Activated naive CD4-positive, alpha-beta T cell treated with anti-CD3 and anti-CD28 coated beads for 36 hours (primary cell): ENCODE data around the gene GRAMD2A. TPM values are rescaled to one million over a fixed set of nuclear protein-coding genes. Genes with fewer than 3 reads are reported as not detected.

Experiments
- CTCF ChIA-PET: fragments of 350-600 bp; sonication (Branson Sonifier 250); formaldehyde crosslinking; loops from one replicate; lab custom pipeline; 2021; ENCODE audit warnings: antibody characterized with exemption; lab: Charles Lee
- DNase-seq: peaks from one replicate; pipeline ENCODE4 v3.0.0-alpha.2; 2020
- H3K27ac Mint-ChIP-seq: one replicate; pipeline ENCODE4 v1.8.0; 2021; ENCODE audit warnings: mild to moderate bottlenecking, mixed read lengths
- H3K27me3 Mint-ChIP-seq: one replicate; pipeline ENCODE4 v1.8.0; 2021; ENCODE audit warnings: low read depth, mixed read lengths
- H3K36me3 Mint-ChIP-seq: one replicate; pipeline ENCODE4 v1.8.0; 2021; ENCODE audit warnings: low read depth, mixed read lengths
- H3K4me1 Mint-ChIP-seq: one replicate; pipeline ENCODE4 v1.8.0; 2021; ENCODE audit warnings: low read depth, mixed read lengths
- H3K4me3 Mint-ChIP-seq: one replicate; pipeline ENCODE4 v1.8.0; 2021; ENCODE audit warnings: mild to moderate bottlenecking, moderate library complexity, mixed read lengths
- H3K9me3 Mint-ChIP-seq: one replicate; pipeline ENCODE4 v1.8.0; 2021; ENCODE audit warnings: mixed read lengths
- intact Hi-C: fragments of 100-400 bp; cut with micrococcal nuclease; formaldehyde crosslinking; loops from one replicate; pipeline ENCODE4 v1.15.1; 2023
- total RNA-seq, 2 experiments: library from RNA; stranded (reverse); gene quantifications; one replicate each; pipeline ENCODE4 v1.2.3, GENCODE V29; 2021

GRAMD2A gene
- total RNA-seq, 2 experiments from 2014 or later = not detected

GRCh38 chr15:72216079-72216478, 18.5 kb upstream of the GRAMD2A start:
- H3K9me3 Mint-ChIP-seq = no peaks in the 10 kb centered on the region
- H3K4me3 Mint-ChIP-seq = no peak overlapping the region
- H3K27ac Mint-ChIP-seq = peak overlapping the region; percentile 56
- peaks cover 25% of the 10 kb centered on the region for H3K4me1 Mint-ChIP-seq
- no peak for DNase-seq
- H3K36me3 Mint-ChIP-seq = peaks cover 61% of the 10 kb centered on the region
- H3K27me3 Mint-ChIP-seq = no peaks in the 10 kb centered on the region
- CTCF ChIA-PET = interaction anchor here (0.6 to 3.2 kb wide), 5 partner anchors 11 to 34 kb away, joined by 3 to 13 read pairs (median 4); no protein-coding TSS in a partner anchor
- intact Hi-C loops = no loop called here

GRCh38 chr15:72207558-72208085, 10.0 kb upstream of the GRAMD2A start:
- no peak overlapping the region for H3K4me3 Mint-ChIP-seq
- CTCF ChIA-PET = interaction anchor here (1.5 kb wide), 1 partner anchor 77 kb away, joined by 3 read pairs; no protein-coding TSS in a partner anchor

GRCh38 chr15:72206677-72207000, 9.1 kb upstream of the GRAMD2A start:
- intact Hi-C loops = no loop called here
- Mint-ChIP-seq H3K36me3 (peaks cover 93% of the 10 kb centered on the region), H3K27me3 (no peaks in the 10 kb centered on the region), H3K9me3 (no peaks in the 10 kb centered on the region), H3K27ac (peak overlapping the region; percentile 69), H3K4me1 (peaks cover 47% of the 10 kb centered on the region), H3K4me3 (no peak overlapping the region)
- no peak for DNase-seq
- CTCF ChIA-PET = interaction anchor here (1.9 kb wide), 1 partner anchor 20 kb away, joined by 12 read pairs; no protein-coding TSS in a partner anchor

More at GRCh38 chr15:72207558-72208085, 10.0 kb upstream of the GRAMD2A start:
- H3K36me3 Mint-ChIP-seq = peaks cover 91% of the 10 kb centered on the region
- DNase-seq = no peak
- peaks cover 45% of the 10 kb centered on the region for H3K4me1 Mint-ChIP-seq
- H3K27me3 Mint-ChIP-seq = no peaks in the 10 kb centered on the region
- H3K27ac Mint-ChIP-seq = peak overlapping the region; percentile 69
- intact Hi-C loops = no loop called here
- H3K9me3 Mint-ChIP-seq = no peaks in the 10 kb centered on the region

GRCh38 chr15:72205896-72206676, 8.5 kb upstream of the GRAMD2A start:
- H3K27ac Mint-ChIP-seq = peak overlapping the region; percentile 83
- intact Hi-C loops = loop anchor here (1.0 kb wide), 2 partner anchors 22 to 31 kb away; no protein-coding TSS in a partner anchor
- DNase-seq = no peak
- H3K4me1 Mint-ChIP-seq = peaks cover 47% of the 10 kb centered on the region
- no peaks in the 10 kb centered on the region for H3K27me3 Mint-ChIP-seq
- peaks cover 91% of the 10 kb centered on the region for H3K36me3 Mint-ChIP-seq
- H3K4me3 Mint-ChIP-seq = no peak overlapping the region
- H3K9me3 Mint-ChIP-seq = no peaks in the 10 kb centered on the region
- CTCF ChIA-PET = interaction anchor here (1.9 kb wide), 1 partner anchor 21 kb away, joined by 12 read pairs; no protein-coding TSS in a partner anchor

GRCh38 chr15:72205273-72205672, 7.7 kb upstream of the GRAMD2A start:
- Mint-ChIP-seq H3K4me1 (peaks cover 48% of the 10 kb centered on the region), H3K27ac (peak overlapping the region; percentile 83), H3K9me3 (no peaks in the 10 kb centered on the region), H3K36me3 (peaks cover 92% of the 10 kb centered on the region), H3K27me3 (no peaks in the 10 kb centered on the region), H3K4me3 (no peak overlapping the region)
- CTCF ChIA-PET = interaction anchor here (1.9 kb wide), 1 partner anchor 22 kb away, joined by 12 read pairs; no protein-coding TSS in a partner anchor
- peak; percentile 29 for DNase-seq
- intact Hi-C loops = loop anchor here (1.0 kb wide), 2 partner anchors 23 to 32 kb away; no protein-coding TSS in a partner anchor

- no peak overlapping the region for H3K4me3 Mint-ChIP-seq
- H3K36me3 Mint-ChIP-seq = peaks cover 94% of the 10 kb centered on the region
- peaks cover 50% of the 10 kb centered on the region for H3K4me1 Mint-ChIP-seq
- no peak for DNase-seq
- H3K9me3 Mint-ChIP-seq = no peaks in the 10 kb centered on the region
- no peaks in the 10 kb centered on the region for H3K27me3 Mint-ChIP-seq
- intact Hi-C loops = no loop called here
- CTCF ChIA-PET = interaction anchor here (1.3 kb wide), 1 partner anchor 13 kb away, joined by 4 read pairs; no protein-coding TSS in a partner anchor
- peak overlapping the region; percentile 47 for H3K27ac Mint-ChIP-seq
Measured at GRCh38 chr15:72203507-72203837, 5.9 kb upstream of the GRAMD2A start.

- Mint-ChIP-seq H3K27ac (peak overlapping the region; percentile 47), H3K4me3 (no peak overlapping the region), H3K4me1 (peaks cover 51% of the 10 kb centered on the region), H3K36me3 (peaks cover 93% of the 10 kb centered on the region), H3K9me3 (no peaks in the 10 kb centered on the region), H3K27me3 (no peaks in the 10 kb centered on the region)
- no peak for DNase-seq
- intact Hi-C loops = no loop called here
- CTCF ChIA-PET = interaction anchor here (0.6 to 1.3 kb wide), 2 partner anchors 14 to 29 kb away, joined by 3 to 4 read pairs; no protein-coding TSS in a partner anchor
Measured at GRCh38 chr15:72202801-72203506, 5.4 kb upstream of the GRAMD2A start.

GRCh38 chr15:72202302-72202701, 4.7 kb upstream of the GRAMD2A start:
- intact Hi-C loops = no loop called here
- Mint-ChIP-seq H3K4me1 (peaks cover 52% of the 10 kb centered on the region), H3K36me3 (peaks cover 88% of the 10 kb centered on the region), H3K4me3 (no peak overlapping the region), H3K27ac (no peak overlapping the region), H3K27me3 (no peaks in the 10 kb centered on the region), H3K9me3 (no peaks in the 10 kb centered on the region)
- CTCF ChIA-PET = interaction anchor here (0.6 to 1.3 kb wide), 2 partner anchors 14 to 30 kb away, joined by 3 to 4 read pairs; no protein-coding TSS in a partner anchor
- no peak for DNase-seq

GRCh38 chr15:72201391-72201921, 3.9 kb upstream of the GRAMD2A start:
- CTCF ChIA-PET = interaction anchor here (0.7 to 1.3 kb wide), 3 partner anchors 73 to 1551 kb away, joined by 3 read pairs; no protein-coding TSS in a partner anchor
- Mint-ChIP-seq H3K27me3 (peaks cover 4% of the 10 kb centered on the region), H3K4me3 (no peak overlapping the region), H3K9me3 (no peaks in the 10 kb centered on the region), H3K36me3 (peaks cover 81% of the 10 kb centered on the region), H3K4me1 (peaks cover 43% of the 10 kb centered on the region), H3K27ac (peak overlapping the region; percentile 51)
- no peak for DNase-seq
- intact Hi-C loops = no loop called here

- peaks cover 35% of the 10 kb centered on the region for H3K4me1 Mint-ChIP-seq
- CTCF ChIA-PET = interaction anchor here (0.6 to 3.1 kb wide), 13 partner anchors 9 to 399 kb away, joined by 3 to 18 read pairs (median 4); no protein-coding TSS in a partner anchor
- peaks cover 4% of the 10 kb centered on the region for H3K27me3 Mint-ChIP-seq
- no peak overlapping the region for H3K27ac Mint-ChIP-seq
- intact Hi-C loops = no loop called here
- H3K9me3 Mint-ChIP-seq = no peaks in the 10 kb centered on the region
- H3K36me3 Mint-ChIP-seq = peaks cover 72% of the 10 kb centered on the region
- no peak overlapping the region for H3K4me3 Mint-ChIP-seq
- no peak for DNase-seq
Measured at GRCh38 chr15:72200395-72201237, 3.0 kb upstream of the GRAMD2A start.

- peaks cover 4% of the 10 kb centered on the region for H3K27me3 Mint-ChIP-seq
- peak; percentile 84 for DNase-seq
- CTCF ChIA-PET = interaction anchor here (0.6 to 3.1 kb wide), 14 partner anchors 8 to 400 kb away, joined by 3 to 18 read pairs (median 4); no protein-coding TSS in a partner anchor
- no peak overlapping the region for H3K4me3 Mint-ChIP-seq
- H3K4me1 Mint-ChIP-seq = peaks cover 29% of the 10 kb centered on the region
- H3K9me3 Mint-ChIP-seq = no peaks in the 10 kb centered on the region
- H3K27ac Mint-ChIP-seq = no peak overlapping the region
- intact Hi-C loops = loop anchor here (1.0 to 10.0 kb wide), 4 partner anchors 29 to 335 kb away; partner anchors contain the start of gene PARP6
- peaks cover 64% of the 10 kb centered on the region for H3K36me3 Mint-ChIP-seq
Measured at GRCh38 chr15:72199721-72200212, 2.2 kb upstream of the GRAMD2A start.
